Activated naive CD8-positive, alpha-beta T cell treated with anti-CD3 and anti-CD28 coated beads, Interleukin-2, amount 10 ng/mL, durations not matched to agents 7 days and 5 days (primary cell): ENCODE measurements around the gene SAMD4A. TPM values are rescaled to one million over a fixed set of nuclear protein-coding genes. Genes with fewer than 3 reads are reported as not detected.
A peak's percentile ranks its signal among the peaks of the same experiment; 100 is the strongest.

Experiments used
- ATAC-seq: fragments of 150-1000 bp; cut with Tn5 transposase; one replicate; pipeline ENCODE4 v1.10.0; 2021; ENCODE audit warnings: low read depth, moderate library complexity
- POLR2A ChIA-PET: fragments of 350-600 bp; sonication (Branson Sonifier 250); formaldehyde crosslinking; loops from one replicate; lab custom pipeline; 2021; ENCODE audit warnings: antibody characterized with exemption; lab: Charles Lee
- DNase-seq: peaks from one replicate; pipeline ENCODE4 v3.0.0; 2021
- H3K27ac Mint-ChIP-seq: one replicate; pipeline ENCODE4 v1.8.0; 2022; ENCODE audit warnings: mild to moderate bottlenecking, mixed read lengths
- H3K27me3 Mint-ChIP-seq: one replicate; pipeline ENCODE4 v1.8.0; 2022; ENCODE audit warnings: mild to moderate bottlenecking, moderate library complexity, mixed read lengths
- H3K36me3 Mint-ChIP-seq: one replicate; pipeline ENCODE4 v1.8.0; 2021; ENCODE audit warnings: mild to moderate bottlenecking, mixed read lengths
- H3K4me1 Mint-ChIP-seq: one replicate; pipeline ENCODE4 v1.8.0; 2021; ENCODE audit warnings: mixed read lengths
- H3K4me3 Mint-ChIP-seq: one replicate; pipeline ENCODE4 v1.8.0; 2022; ENCODE audit warnings: mild to moderate bottlenecking, moderate library complexity, mixed read lengths
- H3K9me3 Mint-ChIP-seq: one replicate; pipeline ENCODE4 v1.8.0; 2021; ENCODE audit warnings: mixed read lengths
- total RNA-seq, 2 experiments: library from RNA; stranded (reverse); gene quantifications; one replicate each; pipeline ENCODE4 v1.2.3, GENCODE V29; 2021

The SAMD4A gene
- total RNA-seq, 2 experiments from 2014 or later = 2.6 to 2.7 TPM

- ATAC-seq (no peak), DNase-seq (no peak)
- H3K4me1 Mint-ChIP-seq = peaks cover 16% of the 10 kb centered on the region
- H3K27ac Mint-ChIP-seq = no peak overlapping the region
- H3K9me3 Mint-ChIP-seq = peaks cover 6% of the 10 kb centered on the region
- POLR2A ChIA-PET = no interaction called here
- peaks cover 6% of the 10 kb centered on the region for H3K27me3 Mint-ChIP-seq
- no peak overlapping the region for H3K4me3 Mint-ChIP-seq
- peaks cover 9% of the 10 kb centered on the region for H3K36me3 Mint-ChIP-seq
Observed at GRCh38 chr14:54706769-54707168, 139.8 kb downstream of the SAMD4A start.

- H3K27me3 Mint-ChIP-seq = peaks cover under 1% of the 10 kb centered on the region
- ATAC-seq (no peak), DNase-seq (no peak)
- H3K9me3 Mint-ChIP-seq = peaks cover 6% of the 10 kb centered on the region
- POLR2A ChIA-PET = no interaction called here
- H3K27ac Mint-ChIP-seq = no peak overlapping the region
- no peak overlapping the region for H3K4me3 Mint-ChIP-seq
- H3K36me3 Mint-ChIP-seq = peaks cover 11% of the 10 kb centered on the region
- H3K4me1 Mint-ChIP-seq = peaks cover 26% of the 10 kb centered on the region
Observed at GRCh38 chr14:54708161-54708560, 141.2 kb downstream of the SAMD4A start.

- ATAC-seq (no peak), DNase-seq (no peak)
- Mint-ChIP-seq H3K4me3 (no peak overlapping the region), H3K9me3 (peaks cover 6% of the 10 kb centered on the region), H3K27ac (no peak overlapping the region), H3K4me1 (peaks cover 26% of the 10 kb centered on the region), H3K36me3 (peaks cover 11% of the 10 kb centered on the region), H3K27me3 (no peaks in the 10 kb centered on the region)
- POLR2A ChIA-PET = no interaction called here
Observed at GRCh38 chr14:54708982-54709381, 142.1 kb downstream of the SAMD4A start.

- Mint-ChIP-seq H3K4me1 (peaks cover 26% of the 10 kb centered on the region), H3K36me3 (peaks cover 13% of the 10 kb centered on the region), H3K9me3 (peaks cover 6% of the 10 kb centered on the region), H3K4me3 (no peak overlapping the region), H3K27ac (no peak overlapping the region), H3K27me3 (peaks cover 4% of the 10 kb centered on the region)
- peak; percentile 79 for ATAC-seq
- DNase-seq = no peak
- POLR2A ChIA-PET = no interaction called here
Observed at GRCh38 chr14:54709444-54709843, 142.5 kb downstream of the SAMD4A start.

- H3K36me3 Mint-ChIP-seq = peaks cover 13% of the 10 kb centered on the region
- peaks cover 6% of the 10 kb centered on the region for H3K27me3 Mint-ChIP-seq
- H3K9me3 Mint-ChIP-seq = peaks cover 6% of the 10 kb centered on the region
- no peak overlapping the region for H3K27ac Mint-ChIP-seq
- POLR2A ChIA-PET = interaction anchor here (2.6 kb wide), 1 partner anchor 144 kb away, joined by 7 read pairs; no protein-coding TSS in a partner anchor
- H3K4me1 Mint-ChIP-seq = peaks cover 26% of the 10 kb centered on the region
- DNase-seq = no peak
- ATAC-seq = no peak
- no peak overlapping the region for H3K4me3 Mint-ChIP-seq
Observed at GRCh38 chr14:54709867-54710266, 142.9 kb downstream of the SAMD4A start.

GRCh38 chr14:54711312-54711711, 144.4 kb downstream of the SAMD4A start:
- Mint-ChIP-seq H3K27ac (peak overlapping the region; percentile 83), H3K4me1 (peaks cover 26% of the 10 kb centered on the region), H3K9me3 (peaks cover 6% of the 10 kb centered on the region), H3K4me3 (peak overlapping the region; percentile 59), H3K27me3 (peaks cover 10% of the 10 kb centered on the region), H3K36me3 (peaks cover 13% of the 10 kb centered on the region)
- ATAC-seq (no peak), DNase-seq (no peak)
- POLR2A ChIA-PET = interaction anchor here (1.0 to 2.6 kb wide), 3 partner anchors 19 to 146 kb away, joined by 3 to 7 read pairs (median 6); no protein-coding TSS in a partner anchor

GRCh38 chr14:54711812-54712464, 145.0 kb downstream of the SAMD4A start:
- peaks cover 10% of the 10 kb centered on the region for H3K27me3 Mint-ChIP-seq
- peaks cover 23% of the 10 kb centered on the region for H3K4me1 Mint-ChIP-seq
- H3K36me3 Mint-ChIP-seq = peaks cover 11% of the 10 kb centered on the region
- POLR2A ChIA-PET = interaction anchor here (0.8 to 2.6 kb wide), 4 partner anchors 16 to 146 kb away, joined by 3 to 7 read pairs (median 4); no protein-coding TSS in a partner anchor
- peaks cover 3% of the 10 kb centered on the region for H3K9me3 Mint-ChIP-seq
- DNase-seq (no peak), ATAC-seq (peak; percentile 89)
- H3K27ac Mint-ChIP-seq = peak overlapping the region; percentile 83
- peak overlapping the region; percentile 59 for H3K4me3 Mint-ChIP-seq

- Mint-ChIP-seq H3K27ac (peak overlapping the region; percentile 83), H3K27me3 (peaks cover 10% of the 10 kb centered on the region), H3K9me3 (peaks cover 3% of the 10 kb centered on the region), H3K4me1 (peaks cover 23% of the 10 kb centered on the region), H3K36me3 (peaks cover 11% of the 10 kb centered on the region), H3K4me3 (peak overlapping the region; percentile 59)
- DNase-seq = no peak
- no peak for ATAC-seq
- POLR2A ChIA-PET = interaction anchor here (0.8 to 2.6 kb wide), 3 partner anchors 15 to 147 kb away, joined by 3 to 7 read pairs (median 3); no protein-coding TSS in a partner anchor
Observed at GRCh38 chr14:54712465-54713200, 145.7 kb downstream of the SAMD4A start.

GRCh38 chr14:54713379-54713778, 146.5 kb downstream of the SAMD4A start:
- H3K27me3 Mint-ChIP-seq = peaks cover 10% of the 10 kb centered on the region
- no peak for ATAC-seq
- H3K4me3 Mint-ChIP-seq = no peak overlapping the region
- peaks cover 3% of the 10 kb centered on the region for H3K9me3 Mint-ChIP-seq
- POLR2A ChIA-PET = no interaction called here
- DNase-seq = no peak
- peaks cover 11% of the 10 kb centered on the region for H3K36me3 Mint-ChIP-seq
- no peak overlapping the region for H3K27ac Mint-ChIP-seq
- H3K4me1 Mint-ChIP-seq = peaks cover 24% of the 10 kb centered on the region

GRCh38 chr14:54715239-54715638, 148.3 kb downstream of the SAMD4A start:
- Mint-ChIP-seq H3K9me3 (peaks cover 3% of the 10 kb centered on the region), H3K4me3 (no peak overlapping the region), H3K27me3 (peaks cover 10% of the 10 kb centered on the region), H3K36me3 (peaks cover 15% of the 10 kb centered on the region), H3K4me1 (peaks cover 21% of the 10 kb centered on the region), H3K27ac (no peak overlapping the region)
- DNase-seq (no peak), ATAC-seq (no peak)
- POLR2A ChIA-PET = no interaction called here

GRCh38 chr14:54715811-54716210, 148.9 kb downstream of the SAMD4A start:
- no peak for ATAC-seq
- H3K9me3 Mint-ChIP-seq = peaks cover 3% of the 10 kb centered on the region
- DNase-seq = no peak
- peaks cover 15% of the 10 kb centered on the region for H3K36me3 Mint-ChIP-seq
- H3K27ac Mint-ChIP-seq = no peak overlapping the region
- H3K27me3 Mint-ChIP-seq = peaks cover 10% of the 10 kb centered on the region
- POLR2A ChIA-PET = no interaction called here
- H3K4me3 Mint-ChIP-seq = no peak overlapping the region
- H3K4me1 Mint-ChIP-seq = peaks cover 21% of the 10 kb centered on the region

GRCh38 chr14:54716862-54717261, 149.9 kb downstream of the SAMD4A start:
- peaks cover 10% of the 10 kb centered on the region for H3K27me3 Mint-ChIP-seq
- H3K4me1 Mint-ChIP-seq = peaks cover 20% of the 10 kb centered on the region
- ATAC-seq (no peak), DNase-seq (no peak)
- H3K4me3 Mint-ChIP-seq = no peak overlapping the region
- H3K9me3 Mint-ChIP-seq = no peaks in the 10 kb centered on the region
- no peak overlapping the region for H3K27ac Mint-ChIP-seq
- peaks cover 8% of the 10 kb centered on the region for H3K36me3 Mint-ChIP-seq
- POLR2A ChIA-PET = no interaction called here

GRCh38 chr14:54718046-54718445, 151.1 kb downstream of the SAMD4A start:
- Mint-ChIP-seq H3K27ac (no peak overlapping the region), H3K36me3 (peaks cover 5% of the 10 kb centered on the region), H3K27me3 (peaks cover 10% of the 10 kb centered on the region), H3K9me3 (no peaks in the 10 kb centered on the region), H3K4me1 (peaks cover 17% of the 10 kb centered on the region), H3K4me3 (no peak overlapping the region)
- no peak for DNase-seq
- POLR2A ChIA-PET = interaction anchor here (0.6 to 0.7 kb wide), 2 partner anchors 11 to 14 kb away, joined by 3 read pairs; no protein-coding TSS in a partner anchor
- no peak for ATAC-seq
